BE2C (cell line): ENCODE data around the gene USP9X.
"Not testable (repeated sequence)": the region's sequence is repeated elsewhere in the genome, so short reads cannot be mapped to it uniquely, and the experiment has no call there.

ENCODE experiments used
- DNase-seq: peaks from one replicate; pipeline ENCODE4 v3.0.0-alpha.2; 2020
- H3K27me3 ChIP-seq: fragments of 250-450 bp; sonication (Bioruptor Pico); 2 replicates; pipeline ENCODE4 v1.5.1; 2020; ENCODE audit warnings: mild to moderate bottlenecking
- H3K36me3 ChIP-seq: fragments of 250-450 bp; sonication (Bioruptor Pico); 2 replicates; pipeline ENCODE4 v1.5.1; 2020; ENCODE audit warnings: mild to moderate bottlenecking
- H3K4me1 ChIP-seq: fragments of 250-450 bp; sonication (Bioruptor Pico); 2 replicates; pipeline ENCODE4 v1.5.1; 2020
- H3K4me3 ChIP-seq: 2 replicates; pipeline ENCODE4 v1.5.1; 2011; ENCODE audit warnings: low read depth, low read length
- H3K9me3 ChIP-seq: fragments of 250-450 bp; sonication (Bioruptor Pico); 2 replicates; pipeline ENCODE4 v1.5.1; 2020
- TF ChIP-seq, protein P1 (sequence below): IDR thresholded peaks from 2 replicates; pipeline ENCODE4 v1.5.1; 2012; ENCODE audit warnings: mild to moderate bottlenecking, low read depth, low read length

The USP9X gene

DNA sequence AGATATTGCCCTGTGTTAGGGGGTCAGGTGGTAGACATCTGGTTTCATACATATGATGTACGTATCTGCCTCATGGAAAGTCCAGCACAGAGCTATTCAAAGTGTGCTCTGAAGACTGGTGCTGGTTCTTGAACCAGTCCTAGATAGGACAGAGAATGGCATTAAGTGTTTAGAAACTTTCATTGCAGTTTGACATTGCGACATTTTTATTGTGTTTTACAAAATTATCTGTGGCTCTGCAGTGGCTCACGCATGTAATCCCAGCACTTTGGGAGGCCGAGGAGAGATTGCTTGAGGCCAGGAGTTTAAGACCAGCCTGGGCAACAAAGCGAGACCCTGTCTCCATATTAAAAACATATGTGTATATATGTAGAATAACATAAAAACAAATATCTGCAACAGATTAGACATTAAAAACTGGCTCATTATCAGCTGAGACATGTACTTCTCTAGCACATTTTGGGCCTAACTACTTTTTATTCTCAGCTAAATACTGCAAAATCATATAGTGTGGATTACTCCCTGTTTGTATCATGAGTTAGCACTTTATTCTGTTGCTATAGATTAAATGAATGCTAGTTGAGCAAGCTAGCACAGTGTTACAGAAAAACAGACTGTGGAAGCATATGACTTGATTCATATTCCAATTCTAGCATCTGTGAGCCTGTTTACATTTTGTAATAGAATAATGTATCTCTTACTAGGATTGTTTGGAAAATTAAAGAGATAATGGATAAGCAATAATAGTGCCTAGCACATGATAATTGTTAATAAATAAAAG lies 57.1 kb downstream of the USP9X start:
- TF ChIP-seq, protein P1, sequence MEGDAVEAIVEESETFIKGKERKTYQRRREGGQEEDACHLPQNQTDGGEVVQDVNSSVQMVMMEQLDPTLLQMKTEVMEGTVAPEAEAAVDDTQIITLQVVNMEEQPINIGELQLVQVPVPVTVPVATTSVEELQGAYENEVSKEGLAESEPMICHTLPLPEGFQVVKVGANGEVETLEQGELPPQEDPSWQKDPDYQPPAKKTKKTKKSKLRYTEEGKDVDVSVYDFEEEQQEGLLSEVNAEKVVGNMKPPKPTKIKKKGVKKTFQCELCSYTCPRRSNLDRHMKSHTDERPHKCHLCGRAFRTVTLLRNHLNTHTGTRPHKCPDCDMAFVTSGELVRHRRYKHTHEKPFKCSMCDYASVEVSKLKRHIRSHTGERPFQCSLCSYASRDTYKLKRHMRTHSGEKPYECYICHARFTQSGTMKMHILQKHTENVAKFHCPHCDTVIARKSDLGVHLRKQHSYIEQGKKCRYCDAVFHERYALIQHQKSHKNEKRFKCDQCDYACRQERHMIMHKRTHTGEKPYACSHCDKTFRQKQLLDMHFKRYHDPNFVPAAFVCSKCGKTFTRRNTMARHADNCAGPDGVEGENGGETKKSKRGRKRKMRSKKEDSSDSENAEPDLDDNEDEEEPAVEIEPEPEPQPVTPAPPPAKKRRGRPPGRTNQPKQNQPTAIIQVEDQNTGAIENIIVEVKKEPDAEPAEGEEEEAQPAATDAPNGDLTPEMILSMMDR = no peak
- Histone ChIP-seq H3K27me3 (no peaks in the 10 kb centered on the region), H3K4me1 (no peaks in the 10 kb centered on the region), H3K4me3 (no peak overlapping the region), H3K9me3 (no peaks in the 10 kb centered on the region), H3K36me3 (peaks cover 20% of the 10 kb centered on the region)
- DNase-seq = no peak

DNA sequence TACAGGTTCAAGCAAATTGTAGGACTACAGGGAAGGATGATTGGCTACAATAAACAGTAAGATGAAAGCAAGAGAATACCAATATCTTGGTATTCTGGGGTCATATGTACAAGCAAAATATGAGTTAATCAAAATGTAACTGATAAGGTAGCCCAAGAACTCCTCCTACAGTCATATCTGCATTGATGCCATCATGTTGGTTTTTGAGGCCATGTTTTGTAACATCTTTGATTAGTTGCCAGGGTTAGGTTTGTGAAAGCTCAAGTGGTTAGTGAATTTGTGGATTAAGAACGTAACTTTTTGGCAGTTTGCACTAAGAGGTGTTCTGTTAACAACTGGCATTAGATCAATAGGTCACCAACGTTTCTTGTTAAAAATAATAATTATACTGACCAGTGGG lies 59.6 kb downstream of the USP9X start:
- H3K4me3 ChIP-seq = no peak overlapping the region
- no peak for DNase-seq
- H3K9me3 ChIP-seq = no peaks in the 10 kb centered on the region
- H3K36me3 ChIP-seq = peaks cover 27% of the 10 kb centered on the region
- H3K27me3 ChIP-seq = no peaks in the 10 kb centered on the region
- no peaks in the 10 kb centered on the region for H3K4me1 ChIP-seq
- TF ChIP-seq, protein P1 = no peak

DNA sequence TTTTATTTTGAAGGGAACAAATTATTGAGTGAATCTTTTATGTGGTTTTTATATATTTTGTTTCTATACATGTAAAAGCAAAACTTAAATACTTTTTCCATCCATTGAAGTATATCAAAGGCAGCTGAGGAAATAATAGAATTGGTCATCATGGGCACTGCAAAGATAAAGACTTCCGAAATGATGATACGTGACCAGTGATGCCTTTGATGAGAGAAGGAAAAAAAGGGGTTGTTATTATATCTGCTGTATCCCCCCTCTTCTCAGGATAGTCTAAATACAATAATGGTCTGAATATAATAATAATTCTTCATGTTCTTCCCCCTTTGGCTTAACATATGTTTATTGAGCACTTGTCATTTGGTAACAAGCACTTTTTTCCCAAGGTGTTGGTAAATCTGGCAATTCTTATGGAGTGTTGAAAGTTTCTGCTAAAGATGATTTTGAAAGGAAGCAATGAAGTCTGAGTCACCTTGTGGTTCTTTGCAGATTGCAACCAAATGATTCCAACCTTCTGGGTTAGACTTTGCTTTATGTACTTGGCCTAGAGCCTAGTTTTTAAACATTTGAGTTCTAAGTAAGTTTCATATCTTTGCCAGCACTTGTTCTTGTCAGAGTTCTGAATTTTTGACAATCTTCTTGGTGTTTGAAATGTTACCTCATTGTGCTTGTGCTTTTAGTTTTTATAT lies 60.8 kb downstream of the USP9X start:
- Histone ChIP-seq H3K36me3 (peaks cover 27% of the 10 kb centered on the region), H3K9me3 (no peaks in the 10 kb centered on the region), H3K4me3 (no peak overlapping the region), H3K4me1 (no peaks in the 10 kb centered on the region), H3K27me3 (no peaks in the 10 kb centered on the region)
- no peak for DNase-seq
- TF ChIP-seq, protein P1 = no peak

DNA sequence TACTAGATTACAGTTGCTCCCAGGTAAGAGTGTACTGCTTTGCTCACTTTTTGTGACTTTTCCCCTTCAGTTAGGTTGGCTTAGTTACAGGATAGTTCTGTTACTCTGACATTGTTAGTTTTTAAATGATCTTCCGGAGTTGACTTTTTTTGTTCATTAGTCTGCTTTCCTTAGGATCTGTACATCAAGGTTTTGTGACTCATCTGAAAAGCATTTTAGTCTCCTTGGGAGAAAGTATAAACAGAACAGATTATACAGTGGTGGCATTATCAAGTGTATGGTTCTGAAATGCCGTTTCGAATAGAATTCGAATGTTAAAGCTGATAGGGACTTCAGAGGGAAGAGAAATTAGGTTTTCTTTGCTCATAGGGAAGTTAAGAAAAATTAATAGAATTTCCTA lies 63.3 kb downstream of the USP9X start:
- Histone ChIP-seq H3K9me3 (no peaks in the 10 kb centered on the region), H3K27me3 (no peaks in the 10 kb centered on the region), H3K36me3 (peaks cover 30% of the 10 kb centered on the region), H3K4me1 (no peaks in the 10 kb centered on the region), H3K4me3 (no peak overlapping the region)
- TF ChIP-seq, protein P1 = no peak
- DNase-seq = no peak

DNA sequence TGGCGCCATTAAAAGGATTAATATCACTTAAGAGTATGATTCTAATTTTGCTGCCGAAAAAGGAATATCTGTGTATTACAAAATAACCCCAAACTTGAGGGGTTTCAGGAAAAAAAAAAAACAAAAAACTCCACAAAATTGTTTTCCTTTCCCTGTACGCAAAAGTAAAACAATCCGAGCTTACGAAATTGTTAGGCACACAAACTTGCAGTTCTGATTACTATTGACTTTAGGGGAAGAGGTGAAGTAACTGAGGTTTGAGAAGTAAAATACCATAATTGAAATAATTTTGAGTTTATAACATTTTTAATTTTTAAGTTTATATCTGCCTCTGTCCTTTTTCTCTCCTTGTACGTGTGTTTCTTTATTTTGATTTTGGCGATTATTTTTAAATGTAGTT lies 64.8 kb downstream of the USP9X start:
- DNase-seq = no peak
- TF ChIP-seq, protein P1 = no peak
- H3K27me3 ChIP-seq = no peaks in the 10 kb centered on the region
- no peaks in the 10 kb centered on the region for H3K9me3 ChIP-seq
- H3K4me3 ChIP-seq = no peak overlapping the region
- peaks cover 27% of the 10 kb centered on the region for H3K36me3 ChIP-seq
- no peaks in the 10 kb centered on the region for H3K4me1 ChIP-seq

DNA sequence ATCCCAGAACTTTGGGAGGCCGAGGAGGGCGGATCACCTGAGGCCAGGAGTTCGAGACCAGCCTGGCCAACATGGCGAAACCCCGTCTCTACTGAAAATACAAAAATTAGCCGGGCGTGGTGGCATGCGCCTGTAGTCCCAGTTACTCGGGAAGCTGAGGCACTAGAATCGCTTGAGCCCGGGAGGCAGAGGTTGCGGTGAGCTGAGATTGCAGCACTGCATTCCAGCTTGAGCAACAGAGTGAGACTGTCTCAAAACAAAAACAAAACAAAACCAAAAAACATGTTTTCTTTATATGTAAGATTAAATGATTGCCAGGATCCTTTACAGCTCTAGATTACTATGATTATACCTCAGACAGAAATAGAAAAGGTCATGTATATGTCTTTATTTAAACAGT lies 66.5 kb downstream of the USP9X start:
- not testable (repeated sequence) for H3K4me3 ChIP-seq, H3K4me1 ChIP-seq, H3K27me3 ChIP-seq, DNase-seq, H3K9me3 ChIP-seq
- H3K36me3 ChIP-seq = peaks cover 23% of the 10 kb centered on the region
